GM12874 (cell line): ENCODE results near the gene PLCB4.

Experiments used
- TF ChIP-seq, protein P1 (sequence below): IDR thresholded peaks from 2 replicates; pipeline ENCODE4 v1.5.1; 2011; ENCODE audit warnings: low read depth, mild to moderate bottlenecking, control low read depth, low read length, moderate library complexity; ENCODE audit not compliant: insufficient read depth

The PLCB4 gene

DNA sequence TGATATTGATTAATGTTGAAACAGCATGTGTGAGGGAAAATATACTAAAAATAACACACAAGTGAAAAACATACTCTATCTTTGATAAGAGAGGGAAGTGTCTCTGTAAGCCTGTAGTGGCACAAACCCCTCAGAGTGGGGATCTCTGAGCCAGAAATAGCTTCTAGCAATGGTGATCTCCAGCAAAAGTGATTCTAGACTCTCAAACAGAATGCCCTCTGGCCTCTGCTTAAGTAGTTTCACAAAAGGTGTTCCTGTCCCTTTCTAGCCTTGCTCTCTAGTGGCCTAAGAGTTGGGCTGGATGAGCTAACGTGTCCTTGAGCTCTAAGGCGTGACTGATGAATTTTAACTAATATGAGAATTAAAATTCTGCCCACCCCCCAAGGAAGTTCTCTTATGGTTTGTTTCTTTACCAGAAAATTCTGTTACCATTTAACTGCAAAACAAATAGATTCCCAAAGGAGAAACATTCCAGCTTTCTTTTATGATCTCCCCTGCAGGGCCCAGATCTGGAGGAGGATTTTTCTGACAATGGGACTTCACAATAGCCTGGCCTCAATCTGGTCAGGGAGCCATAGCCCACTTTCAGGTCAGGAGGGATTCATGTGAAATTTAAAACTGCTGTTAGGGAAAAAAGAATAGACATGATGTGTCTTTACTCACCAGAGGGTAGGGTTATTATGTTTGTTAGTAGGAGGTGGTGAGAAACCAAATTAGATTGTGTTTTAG, 263.0 kb downstream of the PLCB4 start:
- TF ChIP-seq, protein P1, sequence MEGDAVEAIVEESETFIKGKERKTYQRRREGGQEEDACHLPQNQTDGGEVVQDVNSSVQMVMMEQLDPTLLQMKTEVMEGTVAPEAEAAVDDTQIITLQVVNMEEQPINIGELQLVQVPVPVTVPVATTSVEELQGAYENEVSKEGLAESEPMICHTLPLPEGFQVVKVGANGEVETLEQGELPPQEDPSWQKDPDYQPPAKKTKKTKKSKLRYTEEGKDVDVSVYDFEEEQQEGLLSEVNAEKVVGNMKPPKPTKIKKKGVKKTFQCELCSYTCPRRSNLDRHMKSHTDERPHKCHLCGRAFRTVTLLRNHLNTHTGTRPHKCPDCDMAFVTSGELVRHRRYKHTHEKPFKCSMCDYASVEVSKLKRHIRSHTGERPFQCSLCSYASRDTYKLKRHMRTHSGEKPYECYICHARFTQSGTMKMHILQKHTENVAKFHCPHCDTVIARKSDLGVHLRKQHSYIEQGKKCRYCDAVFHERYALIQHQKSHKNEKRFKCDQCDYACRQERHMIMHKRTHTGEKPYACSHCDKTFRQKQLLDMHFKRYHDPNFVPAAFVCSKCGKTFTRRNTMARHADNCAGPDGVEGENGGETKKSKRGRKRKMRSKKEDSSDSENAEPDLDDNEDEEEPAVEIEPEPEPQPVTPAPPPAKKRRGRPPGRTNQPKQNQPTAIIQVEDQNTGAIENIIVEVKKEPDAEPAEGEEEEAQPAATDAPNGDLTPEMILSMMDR, result no peak

DNA sequence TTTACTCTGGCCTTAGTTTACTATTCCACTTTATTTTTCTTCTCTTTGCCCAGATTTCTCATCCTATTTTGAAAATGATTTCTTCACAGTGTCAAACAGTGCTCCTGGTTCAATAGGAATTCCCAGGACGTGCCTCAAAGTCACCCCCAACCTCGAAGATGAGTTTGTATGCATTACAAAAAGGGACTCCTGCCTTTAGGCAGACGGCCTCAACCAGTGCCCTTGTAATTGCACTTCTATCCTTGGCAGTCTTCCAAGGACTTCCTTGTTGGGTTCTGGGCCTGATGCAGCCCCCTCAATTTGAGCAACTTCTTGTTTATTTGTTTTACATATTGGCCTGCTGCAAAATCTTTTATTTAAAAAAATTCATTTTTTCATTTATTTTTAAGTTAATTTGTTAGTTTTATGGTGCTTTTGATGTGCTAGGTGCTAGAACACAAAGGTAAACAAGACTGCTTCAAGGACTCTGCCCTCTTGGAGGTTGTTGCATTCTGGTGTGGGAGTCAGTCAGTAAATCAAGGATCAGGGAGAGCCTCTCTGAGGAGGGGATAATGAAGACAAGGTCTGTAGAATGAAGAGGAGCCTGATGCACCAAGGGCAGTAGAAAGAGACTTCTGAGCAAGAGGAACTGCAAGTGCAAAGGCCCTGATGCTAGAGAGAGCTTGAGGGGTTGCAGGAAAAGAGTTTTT, 264.0 kb downstream of the PLCB4 start:
- TF ChIP-seq, protein P1, result no peak

DNA sequence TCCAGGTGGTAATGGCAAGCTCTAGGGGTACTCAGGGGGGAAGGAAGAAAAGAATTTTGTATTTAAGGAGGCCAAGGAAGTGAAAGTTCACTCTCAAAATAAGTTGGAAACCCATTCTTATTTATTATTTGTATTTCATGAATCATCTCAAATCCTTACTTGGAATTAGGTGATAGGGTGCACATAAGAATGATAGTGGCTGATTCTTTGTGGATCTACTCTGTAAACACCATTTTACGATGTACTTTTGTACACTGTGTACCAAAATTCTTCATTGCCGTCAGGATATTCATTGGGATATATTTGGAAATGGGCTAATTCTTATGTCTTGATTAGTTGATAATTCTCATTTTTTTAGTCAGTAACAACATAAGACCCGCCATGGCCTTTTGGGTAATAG, 266.0 kb downstream of the PLCB4 start:
- TF ChIP-seq, protein P1, result no peak

DNA sequence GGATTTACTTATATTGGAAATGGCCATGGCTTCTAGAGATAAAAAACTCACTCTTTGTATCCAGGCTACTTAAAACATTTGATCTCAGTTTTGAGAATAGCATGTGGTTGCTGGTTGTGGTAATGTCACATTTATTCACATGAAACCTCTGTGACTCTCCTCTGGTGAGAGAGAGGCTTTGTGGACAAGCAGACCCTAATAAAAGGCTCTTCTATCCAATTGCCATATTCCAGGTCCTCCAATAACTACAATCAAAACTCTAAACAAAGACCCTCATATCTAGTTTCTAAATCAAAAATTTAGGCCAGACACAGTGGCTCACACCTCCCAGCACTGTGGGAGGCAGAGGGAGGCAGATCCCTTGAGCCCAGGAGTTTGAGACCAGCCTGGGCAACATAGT, 269.2 kb downstream of the PLCB4 start:
- TF ChIP-seq, protein P1, result no peak

DNA sequence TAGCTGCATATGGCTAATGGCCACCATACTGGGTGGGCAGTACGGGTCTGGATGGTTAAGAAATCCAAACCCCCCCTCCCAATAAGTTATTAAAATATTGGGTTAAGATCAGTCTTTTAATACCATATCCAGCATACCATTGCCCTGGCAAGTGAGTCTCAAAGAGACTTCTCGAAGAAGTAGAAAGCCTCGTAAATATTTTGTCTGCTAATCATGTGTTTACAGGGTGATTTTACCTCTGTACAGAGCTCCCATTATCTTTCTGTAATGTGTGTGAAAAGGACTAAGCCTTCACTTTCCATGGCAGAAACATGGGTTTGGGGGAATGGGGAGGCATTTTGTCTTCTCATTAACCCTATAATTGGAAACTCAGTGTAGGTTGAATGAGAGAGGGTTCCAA, 270.8 kb downstream of the PLCB4 start:
- TF ChIP-seq, protein P1, result no peak

DNA sequence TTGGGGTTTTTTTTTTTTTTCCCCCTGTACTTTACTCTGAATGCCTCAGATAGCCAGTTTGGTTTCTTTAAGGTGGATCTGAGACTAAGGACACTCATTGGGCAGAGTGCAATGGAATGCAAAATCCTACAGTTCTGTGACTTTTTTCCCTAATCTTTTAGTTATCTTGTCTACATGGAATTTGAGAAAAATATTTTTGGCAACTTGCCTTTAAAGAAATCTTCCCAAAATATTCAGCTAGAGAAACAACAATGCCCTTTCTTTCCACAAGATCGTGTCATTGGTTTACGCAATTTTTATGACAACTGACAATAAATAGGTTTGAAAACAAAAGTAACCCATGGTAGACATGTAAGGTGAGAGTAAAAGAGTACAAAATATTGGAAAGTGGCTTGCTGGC, 273.8 kb downstream of the PLCB4 start:
- TF ChIP-seq, protein P1, result no peak

DNA sequence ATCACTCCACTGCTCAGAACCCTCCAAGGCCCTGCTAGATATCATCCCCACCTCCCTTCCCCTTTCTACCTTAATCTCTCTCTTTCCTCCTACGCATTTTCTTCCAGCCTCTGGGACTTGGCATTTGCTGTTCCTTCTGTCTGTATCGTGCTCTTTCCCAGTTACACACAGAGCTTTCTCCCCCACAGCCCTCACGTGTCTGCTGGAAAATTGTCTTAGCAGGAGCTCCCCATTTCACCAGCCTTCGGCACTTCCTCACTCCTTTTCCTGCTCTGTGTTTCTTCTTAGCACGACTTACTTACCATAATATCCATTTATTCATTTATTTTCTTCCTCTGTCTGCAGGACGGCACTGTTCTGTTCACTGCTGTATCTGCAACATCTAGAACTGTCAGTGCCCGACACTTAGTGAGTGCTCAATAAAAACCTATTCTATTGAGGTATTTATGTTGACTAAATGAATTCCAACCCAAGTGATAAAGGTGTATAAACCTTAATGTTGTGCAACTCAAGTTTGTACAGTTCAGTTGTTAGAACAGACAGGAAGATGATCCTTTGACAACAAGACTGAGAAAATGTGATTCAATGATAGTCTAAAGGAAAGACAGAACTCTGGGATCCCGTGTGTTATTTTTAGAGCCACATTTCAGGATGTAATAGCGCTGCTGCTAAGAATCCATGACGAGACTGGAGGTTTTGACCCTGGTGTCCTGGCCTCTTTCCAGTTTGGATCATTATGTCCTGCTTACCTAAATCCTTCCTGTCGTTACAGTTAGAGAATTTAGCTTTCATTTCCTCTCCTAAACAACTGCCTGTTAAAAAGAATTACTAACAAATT, 275.4 kb downstream of the PLCB4 start:
- TF ChIP-seq, protein P1, result no peak
